ENCODE results near the gene CLSTN3. TPM values are rescaled to one million over a fixed set of nuclear protein-coding genes. Genes with fewer than 3 reads are reported as not detected.

The CLSTN3 gene
- total and polyA plus RNA-seq, 2 experiments from 2014 or later: 5.0 to 46.9 TPM

DNA sequence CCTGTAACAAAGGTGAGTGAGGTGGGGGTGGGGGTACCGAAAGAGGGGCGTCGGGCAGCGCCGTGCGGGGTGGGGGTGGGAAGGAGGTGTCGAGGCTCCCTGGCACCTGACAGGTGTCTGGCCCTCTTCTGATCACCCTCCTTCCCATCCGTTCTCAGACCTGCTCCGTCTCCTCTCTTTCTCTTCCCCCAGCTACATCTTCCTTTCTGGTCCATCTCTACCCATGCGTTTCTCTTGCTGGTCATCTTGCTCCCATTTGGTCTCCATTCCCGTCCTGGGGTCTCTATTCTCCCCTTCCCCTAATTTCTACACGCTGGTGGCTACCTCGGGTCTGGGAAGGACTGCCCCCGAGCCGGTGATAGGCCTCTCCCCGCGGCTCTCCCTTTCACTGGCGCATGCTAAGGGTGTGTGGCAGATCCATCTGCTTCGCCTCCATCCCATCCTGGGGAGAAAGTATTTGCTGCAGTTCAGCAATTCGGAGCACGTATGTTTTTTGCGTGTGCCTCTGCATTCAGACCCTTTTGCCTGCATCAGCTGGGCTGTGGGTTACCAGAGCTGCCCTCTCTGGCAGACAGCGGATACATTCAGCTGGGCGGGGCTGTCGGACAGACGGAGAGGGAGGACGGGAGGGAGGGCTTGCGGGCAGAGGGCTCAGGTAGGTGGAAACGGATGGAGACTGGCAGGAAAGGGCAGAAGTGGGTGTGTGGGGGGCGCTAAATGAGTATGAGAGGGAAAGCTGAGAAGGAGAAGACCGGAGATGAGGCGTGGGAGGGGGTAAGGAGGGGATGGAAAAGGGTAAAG is 730 bp downstream of the CLSTN3 start (continued):
- TF ChIP-seq, protein P1, sequence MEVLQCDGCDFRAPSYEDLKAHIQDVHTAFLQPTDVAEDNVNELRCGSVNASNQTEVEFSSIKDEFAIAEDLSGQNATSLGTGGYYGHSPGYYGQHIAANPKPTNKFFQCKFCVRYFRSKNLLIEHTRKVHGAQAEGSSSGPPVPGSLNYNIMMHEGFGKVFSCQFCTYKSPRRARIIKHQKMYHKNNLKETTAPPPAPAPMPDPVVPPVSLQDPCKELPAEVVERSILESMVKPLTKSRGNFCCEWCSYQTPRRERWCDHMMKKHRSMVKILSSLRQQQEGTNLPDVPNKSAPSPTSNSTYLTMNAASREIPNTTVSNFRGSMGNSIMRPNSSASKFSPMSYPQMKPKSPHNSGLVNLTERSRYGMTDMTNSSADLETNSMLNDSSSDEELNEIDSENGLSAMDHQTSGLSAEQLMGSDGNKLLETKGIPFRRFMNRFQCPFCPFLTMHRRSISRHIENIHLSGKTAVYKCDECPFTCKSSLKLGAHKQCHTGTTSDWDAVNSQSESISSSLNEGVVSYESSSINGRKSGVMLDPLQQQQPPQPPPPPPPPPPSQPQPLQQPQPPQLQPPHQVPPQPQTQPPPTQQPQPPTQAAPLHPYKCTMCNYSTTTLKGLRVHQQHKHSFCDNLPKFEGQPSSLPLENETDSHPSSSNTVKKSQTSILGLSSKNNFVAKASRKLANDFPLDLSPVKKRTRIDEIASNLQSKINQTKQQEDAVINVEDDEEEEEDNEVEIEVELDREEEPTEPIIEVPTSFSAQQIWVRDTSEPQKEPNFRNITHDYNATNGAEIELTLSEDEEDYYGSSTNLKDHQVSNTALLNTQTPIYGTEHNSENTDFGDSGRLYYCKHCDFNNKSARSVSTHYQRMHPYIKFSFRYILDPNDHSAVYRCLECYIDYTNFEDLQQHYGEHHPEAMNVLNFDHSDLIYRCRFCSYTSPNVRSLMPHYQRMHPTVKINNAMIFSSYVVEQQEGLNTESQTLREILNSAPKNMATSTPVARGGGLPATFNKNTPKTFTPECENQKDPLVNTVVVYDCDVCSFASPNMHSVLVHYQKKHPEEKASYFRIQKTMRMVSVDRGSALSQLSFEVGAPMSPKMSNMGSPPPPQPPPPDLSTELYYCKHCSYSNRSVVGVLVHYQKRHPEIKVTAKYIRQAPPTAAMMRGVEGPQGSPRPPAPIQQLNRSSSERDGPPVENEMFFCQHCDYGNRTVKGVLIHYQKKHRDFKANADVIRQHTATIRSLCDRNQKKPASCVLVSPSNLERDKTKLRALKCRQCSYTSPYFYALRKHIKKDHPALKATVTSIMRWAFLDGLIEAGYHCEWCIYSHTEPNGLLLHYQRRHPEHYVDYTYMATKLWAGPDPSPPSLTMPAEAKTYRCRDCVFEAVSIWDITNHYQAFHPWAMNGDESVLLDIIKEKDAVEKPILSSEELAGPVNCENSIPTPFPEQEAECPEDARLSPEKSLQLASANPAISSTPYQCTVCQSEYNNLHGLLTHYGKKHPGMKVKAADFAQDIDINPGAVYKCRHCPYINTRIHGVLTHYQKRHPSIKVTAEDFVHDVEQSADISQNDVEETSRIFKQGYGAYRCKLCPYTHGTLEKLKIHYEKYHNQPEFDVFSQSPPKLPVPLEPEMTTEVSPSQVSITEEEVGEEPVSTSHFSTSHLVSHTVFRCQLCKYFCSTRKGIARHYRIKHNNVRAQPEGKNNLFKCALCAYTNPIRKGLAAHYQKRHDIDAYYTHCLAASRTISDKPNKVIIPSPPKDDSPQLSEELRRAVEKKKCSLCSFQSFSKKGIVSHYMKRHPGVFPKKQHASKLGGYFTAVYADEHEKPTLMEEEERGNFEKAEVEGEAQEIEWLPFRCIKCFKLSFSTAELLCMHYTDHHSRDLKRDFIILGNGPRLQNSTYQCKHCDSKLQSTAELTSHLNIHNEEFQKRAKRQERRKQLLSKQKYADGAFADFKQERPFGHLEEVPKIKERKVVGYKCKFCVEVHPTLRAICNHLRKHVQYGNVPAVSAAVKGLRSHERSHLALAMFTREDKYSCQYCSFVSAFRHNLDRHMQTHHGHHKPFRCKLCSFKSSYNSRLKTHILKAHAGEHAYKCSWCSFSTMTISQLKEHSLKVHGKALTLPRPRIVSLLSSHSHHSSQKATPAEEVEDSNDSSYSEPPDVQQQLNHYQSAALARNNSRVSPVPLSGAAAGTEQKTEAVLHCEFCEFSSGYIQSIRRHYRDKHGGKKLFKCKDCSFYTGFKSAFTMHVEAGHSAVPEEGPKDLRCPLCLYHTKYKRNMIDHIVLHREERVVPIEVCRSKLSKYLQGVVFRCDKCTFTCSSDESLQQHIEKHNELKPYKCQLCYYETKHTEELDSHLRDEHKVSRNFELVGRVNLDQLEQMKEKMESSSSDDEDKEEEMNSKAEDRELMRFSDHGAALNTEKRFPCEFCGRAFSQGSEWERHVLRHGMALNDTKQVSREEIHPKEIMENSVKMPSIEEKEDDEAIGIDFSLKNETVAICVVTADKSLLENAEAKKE (CRISPR knock-in tag; IDR thresholded peaks at IDR 0.05): no peak
- TF ChIP-seq STAT1 (IDR thresholded peaks at IDR 0.05; ENCODE audit: unreplicated experiment) (no peak), JUNB (IDR thresholded peaks at IDR 0.05; ENCODE audit: unreplicated experiment) (no peak), EZH2 (IDR thresholded peaks at IDR 0.05; ENCODE audit: low read depth, unreplicated experiment) (no peak), NANOG (IDR thresholded peaks at IDR 0.05; ENCODE audit: borderline replicate concordance) (no peak), CREB1 (CRISPR knock-in tag; IDR thresholded peaks at IDR 0.05; ENCODE audit: low read depth) (no peak), POLR2AphosphoS5 (IDR thresholded peaks at IDR 0.05; ENCODE audit: low read depth) (no peak), ZNF114 (CRISPR knock-in tag; IDR thresholded peaks at IDR 0.05) (no peak), EZH2phosphoT487 (IDR thresholded peaks at IDR 0.05; ENCODE audit: unreplicated experiment) (no peak)
- TF ChIP-seq, protein P2, sequence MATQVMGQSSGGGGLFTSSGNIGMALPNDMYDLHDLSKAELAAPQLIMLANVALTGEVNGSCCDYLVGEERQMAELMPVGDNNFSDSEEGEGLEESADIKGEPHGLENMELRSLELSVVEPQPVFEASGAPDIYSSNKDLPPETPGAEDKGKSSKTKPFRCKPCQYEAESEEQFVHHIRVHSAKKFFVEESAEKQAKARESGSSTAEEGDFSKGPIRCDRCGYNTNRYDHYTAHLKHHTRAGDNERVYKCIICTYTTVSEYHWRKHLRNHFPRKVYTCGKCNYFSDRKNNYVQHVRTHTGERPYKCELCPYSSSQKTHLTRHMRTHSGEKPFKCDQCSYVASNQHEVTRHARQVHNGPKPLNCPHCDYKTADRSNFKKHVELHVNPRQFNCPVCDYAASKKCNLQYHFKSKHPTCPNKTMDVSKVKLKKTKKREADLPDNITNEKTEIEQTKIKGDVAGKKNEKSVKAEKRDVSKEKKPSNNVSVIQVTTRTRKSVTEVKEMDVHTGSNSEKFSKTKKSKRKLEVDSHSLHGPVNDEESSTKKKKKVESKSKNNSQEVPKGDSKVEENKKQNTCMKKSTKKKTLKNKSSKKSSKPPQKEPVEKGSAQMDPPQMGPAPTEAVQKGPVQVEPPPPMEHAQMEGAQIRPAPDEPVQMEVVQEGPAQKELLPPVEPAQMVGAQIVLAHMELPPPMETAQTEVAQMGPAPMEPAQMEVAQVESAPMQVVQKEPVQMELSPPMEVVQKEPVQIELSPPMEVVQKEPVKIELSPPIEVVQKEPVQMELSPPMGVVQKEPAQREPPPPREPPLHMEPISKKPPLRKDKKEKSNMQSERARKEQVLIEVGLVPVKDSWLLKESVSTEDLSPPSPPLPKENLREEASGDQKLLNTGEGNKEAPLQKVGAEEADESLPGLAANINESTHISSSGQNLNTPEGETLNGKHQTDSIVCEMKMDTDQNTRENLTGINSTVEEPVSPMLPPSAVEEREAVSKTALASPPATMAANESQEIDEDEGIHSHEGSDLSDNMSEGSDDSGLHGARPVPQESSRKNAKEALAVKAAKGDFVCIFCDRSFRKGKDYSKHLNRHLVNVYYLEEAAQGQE (IDR thresholded peaks at IDR 0.05; ENCODE audit: unreplicated experiment): no peak
- TF ChIP-seq, protein P3, sequence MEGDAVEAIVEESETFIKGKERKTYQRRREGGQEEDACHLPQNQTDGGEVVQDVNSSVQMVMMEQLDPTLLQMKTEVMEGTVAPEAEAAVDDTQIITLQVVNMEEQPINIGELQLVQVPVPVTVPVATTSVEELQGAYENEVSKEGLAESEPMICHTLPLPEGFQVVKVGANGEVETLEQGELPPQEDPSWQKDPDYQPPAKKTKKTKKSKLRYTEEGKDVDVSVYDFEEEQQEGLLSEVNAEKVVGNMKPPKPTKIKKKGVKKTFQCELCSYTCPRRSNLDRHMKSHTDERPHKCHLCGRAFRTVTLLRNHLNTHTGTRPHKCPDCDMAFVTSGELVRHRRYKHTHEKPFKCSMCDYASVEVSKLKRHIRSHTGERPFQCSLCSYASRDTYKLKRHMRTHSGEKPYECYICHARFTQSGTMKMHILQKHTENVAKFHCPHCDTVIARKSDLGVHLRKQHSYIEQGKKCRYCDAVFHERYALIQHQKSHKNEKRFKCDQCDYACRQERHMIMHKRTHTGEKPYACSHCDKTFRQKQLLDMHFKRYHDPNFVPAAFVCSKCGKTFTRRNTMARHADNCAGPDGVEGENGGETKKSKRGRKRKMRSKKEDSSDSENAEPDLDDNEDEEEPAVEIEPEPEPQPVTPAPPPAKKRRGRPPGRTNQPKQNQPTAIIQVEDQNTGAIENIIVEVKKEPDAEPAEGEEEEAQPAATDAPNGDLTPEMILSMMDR (conservative IDR thresholded peaks at IDR 0.05; ENCODE audit: low read depth in 2 of 2): no peak
